HepG2 (cell line): ENCODE data around the gene NFIC. TPM values are rescaled to one million over a fixed set of nuclear protein-coding genes. Genes with fewer than 3 reads are reported as not detected.
A peak's percentile ranks its signal among the peaks of the same experiment; 100 is the strongest.

ENCODE experiments used
- CBX5 ChIP-seq: sonication (generic); formaldehyde crosslinking; IDR thresholded peaks from 2 replicates; pipeline ENCODE4 v1.4.0; 2020; ENCODE audit warnings: missing genetic modification reagents, borderline replicate concordance
- ELF4 ChIP-seq: sonication (generic); formaldehyde crosslinking; IDR thresholded peaks from 2 replicates; pipeline ENCODE4 v1.5.0; 2020; ENCODE audit warnings: missing genetic modification reagents, mild to moderate bottlenecking, moderate library complexity, borderline replicate concordance
- HNRNPL ChIP-seq: fragments of 200-400 bp; formaldehyde crosslinking; IDR thresholded peaks from 2 replicates; pipeline ENCODE4 v1.6.1; 2017; ENCODE audit warnings: mild to moderate bottlenecking, low read depth, low read length
- HNRNPLL ChIP-seq: fragments of 200-400 bp; formaldehyde crosslinking; IDR thresholded peaks from 2 replicates; pipeline ENCODE4 v1.6.1; 2017; ENCODE audit warnings: mild to moderate bottlenecking, low read depth, low read length; ENCODE audit not compliant: poor library complexity, severe bottlenecking
- KMT2B ChIP-seq: IDR thresholded peaks from 2 replicates; pipeline ENCODE4 v1.6.1; 2016; ENCODE audit warnings: missing genetic modification reagents, missing compliant biosample characterization
- MTERF4 ChIP-seq: sonication (generic); formaldehyde crosslinking; IDR thresholded peaks from 2 replicates; pipeline ENCODE4 v1.8.0; 2023; ENCODE audit warnings: mild to moderate bottlenecking, missing genetic modification reagents
- MXD4 ChIP-seq: IDR thresholded peaks from 2 replicates; pipeline ENCODE4 v1.6.1; 2016; ENCODE audit warnings: mild to moderate bottlenecking, missing biosample characterization, missing genetic modification reagents
- NFKBIZ ChIP-seq: IDR thresholded peaks from 2 replicates; pipeline ENCODE4 v1.6.1; 2018; ENCODE audit warnings: missing genetic modification reagents, missing compliant biosample characterization
- NONO ChIP-seq, 2 experiments: fragments of 450-650 bp in 1 of 2; sonication (generic) in 1 of 2; formaldehyde crosslinking in 1 of 2; IDR thresholded peaks in 1 of 2; conservative IDR thresholded peaks in 1 of 2; 2 replicates each; pipeline versions ENCODE4 v1.6.1 to v1.8.0; 2017 to 2022; ENCODE audit warnings: mild to moderate bottlenecking in 1 of 2, missing genetic modification reagents in 1 of 2, moderate library complexity in 1 of 2
- SALL2 ChIP-seq: sonication (generic); formaldehyde crosslinking; IDR thresholded peaks from 2 replicates; pipeline ENCODE4 v1.8.1; 2023; ENCODE audit warnings: mild to moderate bottlenecking, missing genetic modification reagents, inconsistent platforms
- SYNCRIP ChIP-seq: fragments of 200-400 bp; formaldehyde crosslinking; IDR thresholded peaks from 2 replicates; pipeline ENCODE4 v1.6.1; 2018; ENCODE audit warnings: mild to moderate bottlenecking, low read depth, low read length; ENCODE audit not compliant: insufficient read depth
- THAP8 ChIP-seq: sonication (generic); formaldehyde crosslinking; IDR thresholded peaks from 2 replicates; pipeline ENCODE4 v1.5.1; 2020; ENCODE audit warnings: missing genetic modification reagents, mild to moderate bottlenecking, borderline replicate concordance
- TSC22D2 ChIP-seq: sonication (generic); formaldehyde crosslinking; IDR thresholded peaks from 2 replicates; pipeline ENCODE4 v1.5.1; 2020; ENCODE audit warnings: missing genetic modification reagents, mild to moderate bottlenecking, borderline replicate concordance
- ZFP91 ChIP-seq: sonication (generic); formaldehyde crosslinking; IDR thresholded peaks from 2 replicates; pipeline ENCODE4 v1.9.0; 2022; ENCODE audit warnings: missing genetic modification reagents, mild to moderate bottlenecking, borderline replicate concordance
- ZNF224 ChIP-seq: sonication (generic); formaldehyde crosslinking; IDR thresholded peaks from 2 replicates; pipeline ENCODE4 v1.5.0; 2020; ENCODE audit warnings: mild to moderate bottlenecking, missing genetic modification reagents
- ZNF24 ChIP-seq: fragments of 450-650 bp; IDR thresholded peaks from 2 replicates; pipeline ENCODE4 v1.6.1; 2017; ENCODE audit warnings: antibody characterized with exemption, mild to moderate bottlenecking
- ZNF33A ChIP-seq: sonication (generic); formaldehyde crosslinking; IDR thresholded peaks from 2 replicates; pipeline ENCODE4 v1.5.1; 2020; ENCODE audit warnings: missing genetic modification reagents, mild to moderate bottlenecking, moderate library complexity, borderline replicate concordance
- ZNF549 ChIP-seq: sonication (generic); formaldehyde crosslinking; IDR thresholded peaks from 2 replicates; pipeline ENCODE4 v1.5.0; 2020; ENCODE audit warnings: missing genetic modification reagents
- ZNF574 ChIP-seq: sonication (generic); formaldehyde crosslinking; IDR thresholded peaks from 2 replicates; pipeline ENCODE4 v1.4.0; 2020; ENCODE audit warnings: missing genetic modification reagents
- ZNF629 ChIP-seq: sonication (generic); formaldehyde crosslinking; conservative IDR thresholded peaks from 2 replicates; pipeline ENCODE4 v1.5.0; 2020; ENCODE audit warnings: missing genetic modification reagents
- ZNF639 ChIP-seq: conservative IDR thresholded peaks from 2 replicates; pipeline ENCODE4 v1.6.1; 2018; ENCODE audit warnings: missing genetic modification reagents
- polyA plus RNA-seq, 8 experiments: library from polyadenylated mRNA; depleted of rRNA in 3 of 8; stranded (reverse) in 7 of 8; unstranded in 1 of 8; fragments of >200 nt; fragmentation: Illumina TruSeq in 4 of 8; extraction: Trizol in 4 of 8; gene quantifications; 2 replicates each; pipeline versions ENCODE4 v1.2.1 to v1.2.3, GENCODE V29; 2011 to 2016; ENCODE audit warnings: low read depth in 4 of 8, missing spikeins in 1 of 8, mixed read lengths in 1 of 8; ENCODE audit not compliant: insufficient read depth in 1 of 8
- total RNA-seq, 5 experiments: library from RNA; depleted of rRNA; stranded (reverse); fragments of >200 nt; fragmentation: Illumina TruSeq; extraction: Trizol; gene quantifications; 2 replicates each; pipeline ENCODE4 v1.2.3, GENCODE V29; 2016; ENCODE audit warnings: low read depth in 1 of 5

The NFIC gene
- total and polyA plus RNA-seq, 2 of the 13 experiments (the other 11 are each of a cell fraction or from before 2014, with no cell fraction given), result 1.3 to 2.5 TPM

GRCh38 chr19:3360421-3361383 lies 5.7 kb upstream of the NFIC start (continued):
- TF ChIP-seq ZNF224 (CRISPR knock-in tag), result no peak
- TF ChIP-seq NFKBIZ (CRISPR knock-in tag), result no peak
- TF ChIP-seq TSC22D2 (CRISPR knock-in tag), result no peak
- TF ChIP-seq MXD4, result no peak; the same call in 1 of the 2 replicates
- 0 out of 2 replicates have a peak, but pooled peaks have one; percentile 35 for TF ChIP-seq ZNF574 (CRISPR knock-in tag)
- TF ChIP-seq HNRNPLL, result peak; percentile 68
- peak; percentile 66; the same call in 1 of the 2 replicates for TF ChIP-seq ZFP91
- no peak for TF ChIP-seq ZNF24
- TF ChIP-seq ELF4 (CRISPR knock-in tag), result no peak
- TF ChIP-seq SALL2, result no peak
- TF ChIP-seq THAP8 (CRISPR knock-in tag), result no peak
- TF ChIP-seq SYNCRIP, result no peak
- TF ChIP-seq NONO (IDR thresholded peaks at IDR 0.05), result no peak
- no peak; the same call in 1 of the 2 replicates for TF ChIP-seq NONO (CRISPR knock-in tag; conservative IDR thresholded peaks at IDR 0.05)
- TF ChIP-seq ZNF639 (CRISPR knock-in tag), result no peak
- TF ChIP-seq ZNF549 (CRISPR knock-in tag), result no peak
- TF ChIP-seq HNRNPL, result 0 out of 2 replicates have a peak, but pooled peaks have one; percentile 50
- TF ChIP-seq MTERF4 (CRISPR knock-in tag), result no peak
- TF ChIP-seq CBX5 (CRISPR knock-in tag), result no peak
- no peak for TF ChIP-seq KMT2B (CRISPR knock-in tag)
- TF ChIP-seq ZNF629 (CRISPR knock-in tag), result no peak
- no peak for TF ChIP-seq ZNF33A (CRISPR knock-in tag)
